GM19397 (cell line): ENCODE measurements around the gene KCNJ18.
"Not testable (repeated sequence)": the region's sequence is repeated elsewhere in the genome, so short reads cannot be mapped to it uniquely, and the experiment has no call there.

Experiments
- ATAC-seq: cut with Tn5 transposase; IDR thresholded peaks from one replicate; pipeline ENCODE4 v1.9.1; 2021; ENCODE audit warnings: mild to moderate bottlenecking, moderate library complexity; ENCODE audit not compliant: unreplicated experiment

KCNJ18 gene

GRCh38 chr17:21702029-21702428 is 9.7 kb downstream of the KCNJ18 start:
- not testable (repeated sequence) for ATAC-seq

- ATAC-seq: not testable (repeated sequence)
Measured at GRCh38 chr17:21702521-21702920, 10.2 kb downstream of the KCNJ18 start.

- not testable (repeated sequence) for ATAC-seq
Measured at GRCh38 chr17:21702940-21703640, 10.8 kb downstream of the KCNJ18 start.

GRCh38 chr17:21703891-21704872 is 11.9 kb downstream of the KCNJ18 start:
- not testable (repeated sequence) for ATAC-seq

- no peak for ATAC-seq
Measured at GRCh38 chr17:21705021-21705601, 12.8 kb downstream of the KCNJ18 start.

- not testable (repeated sequence) for ATAC-seq
Measured at GRCh38 chr17:21705746-21706145, 13.4 kb downstream of the KCNJ18 start.

- not testable (repeated sequence) for ATAC-seq
Measured at GRCh38 chr17:21706546-21706945, 14.2 kb downstream of the KCNJ18 start.

- not testable (repeated sequence) for ATAC-seq
Measured at GRCh38 chr17:21707131-21707530, 14.8 kb downstream of the KCNJ18 start.

GRCh38 chr17:21707711-21708611 is 15.6 kb downstream of the KCNJ18 start:
- ATAC-seq: not testable (repeated sequence)

GRCh38 chr17:21708612-21709535 is 16.6 kb downstream of the KCNJ18 start:
- ATAC-seq: not testable (repeated sequence)

- ATAC-seq: not testable (repeated sequence)
Measured at GRCh38 chr17:21709994-21710393, 17.7 kb downstream of the KCNJ18 start.

- ATAC-seq: not testable (repeated sequence)
Measured at GRCh38 chr17:21710486-21710885, 18.2 kb downstream of the KCNJ18 start.

- ATAC-seq: no peak
Measured at GRCh38 chr17:21711182-21711581, 18.9 kb downstream of the KCNJ18 start.

- ATAC-seq: not testable (repeated sequence)
Measured at GRCh38 chr17:21713020-21713419, 20.7 kb downstream of the KCNJ18 start.

- ATAC-seq: not testable (repeated sequence)
Measured at GRCh38 chr17:21713631-21714030, 21.3 kb downstream of the KCNJ18 start.

GRCh38 chr17:21714676-21715075 is 22.4 kb downstream of the KCNJ18 start:
- ATAC-seq: not testable (repeated sequence)

- not testable (repeated sequence) for ATAC-seq
Measured at GRCh38 chr17:21715877-21716276, 23.6 kb downstream of the KCNJ18 start.

GRCh38 chr17:21718971-21719370 is 26.6 kb downstream of the KCNJ18 start:
- ATAC-seq: not testable (repeated sequence)
